HG02798 (cell line): ENCODE results near the gene PALLD.
"Not testable (repeated sequence)": the region's sequence is repeated elsewhere in the genome, so short reads cannot be mapped to it uniquely, and the experiment has no call there.

ENCODE experiments used
- ATAC-seq: cut with Tn5 transposase; IDR thresholded peaks from one replicate; pipeline ENCODE4 v1.9.1; 2021; ENCODE audit warnings: mild to moderate bottlenecking; ENCODE audit not compliant: unreplicated experiment, poor library complexity

The PALLD gene

DNA sequence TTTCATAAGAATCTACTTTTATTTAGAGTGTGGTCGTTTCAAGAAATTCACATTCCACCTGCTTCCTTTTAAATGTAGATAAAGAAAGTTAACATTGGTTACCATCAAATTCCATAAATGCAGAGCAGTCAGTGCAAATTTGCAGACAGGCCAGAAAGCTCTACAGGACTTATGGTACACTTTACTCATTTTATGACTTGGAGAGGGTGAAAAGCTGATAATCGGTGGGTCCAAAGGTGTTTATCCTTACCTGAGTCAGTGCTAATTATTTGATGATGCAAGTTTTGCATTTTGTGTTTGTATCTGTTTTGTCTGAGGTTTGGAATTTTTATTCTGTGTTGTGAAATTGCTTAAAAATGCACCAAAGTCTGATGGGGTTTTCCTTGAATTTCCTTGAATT lies 193.3 kb downstream of the PALLD start:
- no peak for ATAC-seq

- ATAC-seq = no peak
These were observed 194.9 kb downstream of the PALLD start for GRCh38 chr4:168691631-168692369.

DNA sequence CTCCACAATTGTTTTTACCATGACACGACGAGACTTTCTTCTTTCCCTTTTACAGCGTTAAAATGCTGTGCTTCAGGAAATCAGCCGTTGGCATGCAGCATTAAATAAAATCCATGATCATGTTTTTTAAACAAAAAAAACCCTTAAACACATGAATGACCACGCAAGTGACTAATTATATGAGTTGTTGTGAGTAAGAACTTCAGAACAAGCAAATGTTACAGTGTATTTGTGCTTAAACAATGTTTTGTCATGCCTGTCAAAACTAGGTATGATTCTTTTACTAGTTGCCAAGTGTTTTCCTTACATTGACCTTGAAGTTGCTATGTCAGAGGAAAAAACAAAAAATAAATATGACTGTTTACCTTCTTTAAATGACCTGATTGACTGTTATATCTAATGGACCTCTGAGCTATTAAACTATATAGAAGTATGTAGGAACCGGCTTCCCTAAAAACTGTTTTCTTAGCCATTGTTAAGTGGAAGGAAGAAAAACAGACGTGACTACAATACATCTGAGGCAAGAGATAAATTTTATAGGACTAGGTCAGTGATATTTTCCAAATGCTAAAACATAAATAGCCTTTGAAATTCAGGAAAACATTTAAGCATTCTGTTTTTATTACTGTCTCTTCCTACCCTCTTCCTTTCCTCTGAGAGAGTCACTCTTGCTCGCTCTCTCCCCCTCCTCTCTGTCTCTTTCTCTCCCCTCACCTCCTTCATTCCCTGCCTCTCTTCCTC lies 197.1 kb downstream of the PALLD start:
- ATAC-seq = no peak

DNA sequence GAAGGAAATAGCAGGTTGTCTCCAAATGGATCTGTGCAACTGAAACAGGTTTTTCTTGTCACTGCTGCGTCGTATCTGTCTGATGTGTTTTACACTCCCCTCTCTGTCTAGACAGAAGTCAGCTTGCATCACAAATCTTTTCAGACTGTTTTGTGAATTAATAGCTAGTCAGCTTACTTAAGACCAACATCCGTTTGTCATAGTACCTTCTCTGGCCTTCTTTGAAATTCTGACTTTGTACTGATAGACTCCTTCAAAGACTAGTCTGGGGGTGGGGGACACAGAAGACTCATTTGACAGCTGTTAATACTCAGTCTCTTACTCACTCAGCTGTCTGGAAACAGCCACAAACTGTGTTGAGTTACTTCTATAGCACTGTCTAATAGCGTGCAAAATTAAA lies 197.8 kb downstream of the PALLD start:
- no peak for ATAC-seq

DNA sequence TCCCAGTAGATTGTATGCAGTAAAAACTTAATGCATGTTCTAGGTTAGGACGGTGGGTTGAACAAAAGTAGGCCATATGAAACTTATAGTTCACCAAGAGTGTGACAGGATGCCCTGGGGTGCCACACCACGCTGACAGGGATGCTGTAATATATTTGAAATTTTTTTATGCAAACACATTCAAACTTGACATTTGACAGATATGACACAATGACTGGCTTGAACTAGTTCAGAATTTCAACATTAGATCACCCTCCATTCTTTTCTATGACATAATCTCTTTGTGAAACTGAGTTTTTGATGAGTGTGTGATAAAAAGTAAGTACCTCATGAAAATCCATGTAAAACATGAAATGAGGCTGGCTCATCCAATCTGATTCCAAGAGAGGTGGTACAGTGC lies 198.4 kb downstream of the PALLD start:
- ATAC-seq = no peak

- no peak for ATAC-seq
These were observed 199.4 kb downstream of the PALLD start for GRCh38 chr4:168696280-168696679.

DNA sequence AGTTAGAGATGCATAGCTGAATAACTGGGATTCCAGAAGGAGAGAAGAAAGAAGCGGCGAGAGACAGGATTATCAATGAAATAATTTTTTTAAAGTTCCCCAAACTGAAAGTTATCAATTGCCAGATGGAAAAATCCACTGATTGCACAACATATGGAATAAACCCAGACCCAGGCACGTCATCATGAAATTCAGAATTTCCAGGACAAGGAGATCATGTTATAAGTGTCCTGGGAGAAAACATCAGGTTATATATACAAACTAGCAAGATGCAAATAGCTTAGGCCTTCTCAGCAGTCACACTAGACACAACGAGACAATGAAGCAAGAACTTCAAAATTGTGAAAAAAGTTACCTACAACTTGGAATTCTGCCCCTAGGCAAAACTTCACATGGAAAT lies 200.0 kb downstream of the PALLD start:
- ATAC-seq = no peak

DNA sequence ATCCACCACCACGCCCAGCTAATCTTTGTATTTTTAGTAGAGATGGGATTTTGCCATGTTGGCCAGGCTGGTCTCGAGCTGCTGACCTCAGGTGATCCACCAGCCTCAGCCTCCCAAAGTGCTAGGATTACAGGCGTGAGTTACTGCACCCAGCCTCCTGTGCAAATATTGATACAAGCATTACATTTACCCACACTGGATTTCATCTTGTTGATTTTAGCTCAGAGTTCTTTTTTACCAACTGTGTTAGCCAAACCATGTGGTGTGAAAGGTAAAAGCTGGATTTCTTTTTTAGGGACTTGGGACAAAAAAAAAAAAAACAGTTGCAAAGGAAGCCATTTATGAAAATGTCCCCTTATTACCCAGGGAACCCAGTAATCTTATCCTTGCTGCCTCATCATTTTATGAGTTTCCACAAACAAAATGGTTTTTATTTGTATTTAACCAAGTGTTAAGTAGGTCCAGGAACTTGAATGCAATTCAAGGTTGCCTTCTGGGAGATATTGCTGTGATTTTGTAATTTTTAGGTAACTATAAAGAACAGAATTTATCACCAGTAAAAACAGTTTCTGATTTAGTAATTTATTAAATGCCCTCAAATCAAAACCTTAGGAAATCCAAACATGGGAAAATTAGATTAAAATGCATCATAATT lies 202.5 kb downstream of the PALLD start:
- ATAC-seq = no peak

GRCh38 chr4:168701061-168701460 lies 204.2 kb downstream of the PALLD start:
- ATAC-seq = no peak

DNA sequence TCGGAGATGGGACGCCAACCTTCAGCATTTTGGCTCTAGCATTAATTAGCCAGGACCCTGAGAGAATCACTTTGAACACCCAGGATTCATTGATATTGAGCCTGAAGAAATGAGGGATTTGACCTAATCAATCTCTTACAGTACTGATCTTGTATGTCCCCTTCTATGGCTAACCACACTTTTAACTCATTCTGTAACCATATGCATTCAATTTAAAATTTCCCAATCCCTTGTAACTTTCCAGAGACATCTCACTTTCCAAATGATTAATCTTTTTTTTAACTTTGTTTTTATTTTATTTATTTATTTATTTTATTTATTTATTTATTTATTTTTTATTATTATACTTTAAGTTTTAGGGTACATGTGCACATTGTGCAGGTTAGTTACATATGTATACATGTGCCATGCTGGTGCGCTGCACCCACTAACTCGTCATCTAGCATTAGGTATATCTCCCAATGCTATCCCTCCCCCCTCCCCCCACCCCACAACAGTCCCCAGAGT lies 205.8 kb downstream of the PALLD start:
- ATAC-seq = not testable (repeated sequence)

GRCh38 chr4:168705121-168705520 lies 208.3 kb downstream of the PALLD start:
- ATAC-seq = no peak

DNA sequence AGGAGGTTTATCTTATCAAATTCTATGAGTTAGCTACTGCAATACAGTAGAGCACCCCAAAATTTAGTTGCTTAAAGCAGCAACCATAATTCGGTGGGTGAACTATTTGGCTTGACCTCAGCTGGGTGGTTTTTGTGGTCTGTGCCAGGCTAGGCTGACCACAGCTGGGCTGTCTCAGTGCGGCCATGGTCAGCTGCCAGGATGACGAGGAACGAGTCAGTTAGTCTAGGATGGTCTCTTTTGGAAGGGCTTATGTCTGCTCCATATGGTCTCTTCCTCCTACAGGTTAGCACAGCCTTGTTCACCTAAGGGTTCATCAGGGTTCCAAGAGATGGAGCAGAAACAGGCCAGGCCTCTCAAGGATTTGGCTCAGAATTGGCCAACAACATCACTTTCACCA lies 210.4 kb downstream of the PALLD start:
- ATAC-seq = no peak

DNA sequence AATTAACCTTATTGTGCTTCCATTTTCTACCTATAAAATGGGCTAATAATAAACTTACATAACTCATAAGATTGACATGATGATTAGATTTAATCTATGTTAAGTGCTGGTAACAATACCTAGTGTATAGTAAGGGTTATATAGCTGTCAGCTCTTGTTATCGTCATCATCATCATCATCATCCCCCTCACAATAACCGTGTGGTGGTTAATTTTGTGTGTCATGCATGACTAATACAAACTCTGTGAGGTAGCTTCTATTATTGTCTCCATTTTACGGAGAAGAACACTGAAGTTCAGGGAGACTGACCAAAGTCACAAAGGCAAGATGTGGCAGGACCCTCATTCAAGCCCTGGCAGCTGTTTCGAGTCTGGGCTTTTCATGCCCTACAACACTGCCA lies 211.3 kb downstream of the PALLD start:
- no peak for ATAC-seq

DNA sequence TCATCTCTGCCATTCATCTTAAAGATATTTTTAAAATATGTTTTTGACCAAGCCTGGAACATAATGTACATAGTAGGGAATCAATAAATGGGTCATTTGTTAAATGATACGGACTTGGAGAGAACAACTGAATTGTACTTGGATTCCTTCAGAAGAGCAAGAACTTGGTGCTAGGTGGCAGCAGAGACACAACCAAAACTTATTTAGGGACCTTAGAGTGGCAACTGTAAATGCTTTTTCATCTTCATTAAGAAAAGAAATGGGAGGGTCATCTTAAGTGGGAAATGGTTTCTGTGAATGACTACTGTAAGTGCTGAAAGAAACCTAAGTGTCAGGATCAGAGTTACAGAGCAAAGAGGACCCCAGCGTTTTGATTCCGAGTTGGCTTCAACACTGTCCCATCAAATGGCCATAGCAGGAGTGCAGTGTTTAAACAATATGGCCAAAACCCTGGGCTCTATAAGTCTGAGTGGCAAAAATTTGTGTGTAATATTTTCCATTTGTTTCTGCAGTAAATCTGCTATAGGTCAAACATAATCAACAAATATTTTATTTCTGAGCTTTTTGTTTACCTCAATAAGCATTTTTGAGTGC lies 213.6 kb downstream of the PALLD start:
- ATAC-seq = no peak

DNA sequence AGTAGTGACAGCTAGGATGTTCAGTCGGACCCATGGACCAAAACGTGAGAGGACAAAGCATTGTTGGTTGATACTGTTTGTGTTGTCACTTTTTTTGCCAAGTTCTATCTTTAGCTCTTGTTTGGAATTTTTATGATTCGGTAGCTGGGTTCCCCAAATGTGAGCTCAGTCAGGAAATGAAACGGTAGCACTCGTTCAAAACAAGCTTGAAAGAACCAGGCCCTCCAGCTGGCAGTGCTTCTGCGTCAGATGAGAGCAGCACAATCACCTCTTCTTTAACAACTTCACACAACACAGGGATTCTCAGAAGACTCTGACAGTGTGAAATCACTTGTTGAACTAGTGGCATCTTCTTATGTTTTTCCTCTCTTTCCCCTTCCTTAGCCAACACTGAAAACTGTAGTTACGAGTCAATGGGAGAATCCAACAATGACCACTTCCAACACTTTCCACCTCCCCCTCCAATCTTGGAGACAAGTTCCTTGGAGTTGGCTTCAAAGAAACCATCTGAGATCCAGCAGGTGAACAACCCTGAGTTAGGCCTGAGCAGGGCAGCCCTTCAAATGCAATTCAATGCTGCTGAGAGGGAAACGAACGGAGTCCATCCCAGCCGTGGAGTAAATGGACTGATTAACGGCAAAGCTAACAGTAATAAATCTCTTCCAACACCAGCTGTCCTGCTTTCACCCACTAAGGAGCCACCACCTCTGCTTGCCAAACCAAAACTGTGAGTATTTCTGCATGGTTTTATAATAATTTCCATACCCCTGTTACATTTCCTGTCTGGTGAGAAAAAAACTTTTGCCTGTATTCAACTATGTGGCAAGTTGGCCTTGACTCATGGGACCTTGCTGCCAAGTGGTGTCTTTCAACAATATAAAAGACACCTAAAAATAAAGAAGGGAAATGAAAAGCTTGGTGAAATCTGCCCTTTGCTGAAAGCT lies 214.6 kb downstream of the PALLD start:
- no peak for ATAC-seq

GRCh38 chr4:168712316-168712890 lies 215.6 kb downstream of the PALLD start:
- ATAC-seq = no peak

DNA sequence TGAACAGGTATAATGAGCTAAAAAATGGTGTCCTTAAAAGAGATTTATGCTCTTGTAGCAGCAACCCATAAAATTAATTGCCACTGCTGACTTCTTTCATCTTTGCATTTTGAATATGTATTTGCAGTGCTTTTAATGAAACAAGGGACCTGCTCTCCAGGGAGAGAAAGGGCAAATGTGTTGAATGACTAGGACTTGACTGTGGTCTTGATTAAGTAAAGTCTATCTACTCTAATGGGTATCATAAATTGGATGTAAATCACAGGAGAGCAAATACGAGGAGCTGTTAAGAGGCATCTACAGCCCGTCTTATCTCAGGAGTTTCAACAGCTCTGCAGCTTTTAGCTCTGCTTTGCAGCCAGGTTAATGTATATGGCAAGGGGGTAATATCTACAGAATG lies 216.4 kb downstream of the PALLD start:
- no peak for ATAC-seq

DNA sequence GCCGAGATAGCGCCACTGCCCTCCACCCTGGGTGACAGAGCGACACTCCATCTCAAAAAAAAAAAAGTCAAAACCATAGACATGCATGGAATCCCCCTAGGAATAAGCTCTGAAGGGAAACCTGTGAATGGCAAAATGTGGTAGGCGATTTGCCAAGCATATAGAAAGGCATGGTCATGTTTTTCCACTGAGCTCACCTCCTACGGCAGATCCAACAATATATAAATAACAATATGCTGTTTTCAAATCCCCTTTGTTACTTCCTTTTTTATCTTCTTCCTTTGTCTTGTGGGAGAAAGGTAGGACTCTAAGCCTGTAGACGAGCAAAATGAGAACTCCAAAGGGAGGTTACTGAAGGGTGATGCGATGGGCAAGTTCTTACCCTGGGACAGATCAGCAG lies 219.0 kb downstream of the PALLD start:
- ATAC-seq = no peak

GRCh38 chr4:168716406-168717129 lies 219.7 kb downstream of the PALLD start:
- no peak for ATAC-seq
